ENCODE data around the gene RGS17. TPM values are rescaled to one million over a fixed set of nuclear protein-coding genes. Genes with fewer than 3 reads are reported as not detected.
"Not testable (repeated sequence)": the region's sequence is repeated elsewhere in the genome, so short reads cannot be mapped to it uniquely, and the experiment has no call there.

The RGS17 gene, protein sequence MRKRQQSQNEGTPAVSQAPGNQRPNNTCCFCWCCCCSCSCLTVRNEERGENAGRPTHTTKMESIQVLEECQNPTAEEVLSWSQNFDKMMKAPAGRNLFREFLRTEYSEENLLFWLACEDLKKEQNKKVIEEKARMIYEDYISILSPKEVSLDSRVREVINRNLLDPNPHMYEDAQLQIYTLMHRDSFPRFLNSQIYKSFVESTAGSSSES
- 3.3 TPM for total RNA-seq

DNA sequence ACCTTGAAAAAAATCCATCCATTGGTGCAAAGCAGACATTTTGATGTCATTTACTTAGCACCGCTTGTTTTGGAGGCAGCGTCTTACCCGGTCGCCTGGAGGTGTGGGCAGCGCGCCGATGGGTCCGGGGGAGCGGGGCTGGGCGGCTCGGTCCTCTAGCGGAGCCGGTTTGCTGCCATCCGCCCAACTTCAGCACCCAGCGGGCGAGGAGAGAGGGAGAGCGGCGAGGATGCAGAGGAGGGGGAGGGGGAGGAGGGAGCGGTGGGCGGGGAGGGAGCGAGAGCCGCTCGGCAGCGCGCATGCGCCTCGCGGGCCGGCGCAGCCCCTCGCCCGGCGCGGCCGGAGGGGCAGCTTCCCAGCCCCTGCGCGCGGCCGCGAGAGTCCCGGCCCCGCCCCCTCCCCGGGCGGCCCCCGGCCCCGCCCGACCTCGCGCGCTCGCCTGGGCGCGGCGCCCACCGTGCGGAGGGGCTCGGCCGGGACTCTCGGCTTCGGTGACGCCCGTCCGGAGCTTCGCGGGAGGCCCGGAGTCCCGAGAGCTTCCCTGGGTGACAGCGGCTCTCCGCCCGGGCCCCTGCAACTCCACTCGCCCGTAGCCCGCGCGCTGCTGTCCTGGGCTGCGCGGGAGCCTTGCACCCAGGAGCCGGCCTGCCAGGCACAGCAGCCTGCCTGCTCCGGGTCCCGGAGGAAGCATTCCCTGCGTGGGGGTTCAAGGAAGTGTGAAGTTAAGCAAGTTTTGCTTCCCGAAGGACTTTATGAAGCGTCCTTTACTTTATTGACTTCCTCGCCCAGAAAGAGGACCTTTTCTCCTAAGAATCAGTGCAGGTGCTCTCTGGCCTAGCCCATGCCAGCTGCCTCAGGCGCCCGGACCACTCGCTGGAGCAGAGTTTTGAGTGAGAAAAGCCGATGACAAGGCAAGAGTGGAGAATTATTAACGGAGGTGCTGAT, at the start of gene RGS17:
TSS of gene RGS17 (minus strand) at position 246 of the 945 bp plus-strand sequence. CDS start 87,264 bp downstream, outside the sequence.
- no peak for DNase-seq (ENCODE audit: low spot score)

DNA sequence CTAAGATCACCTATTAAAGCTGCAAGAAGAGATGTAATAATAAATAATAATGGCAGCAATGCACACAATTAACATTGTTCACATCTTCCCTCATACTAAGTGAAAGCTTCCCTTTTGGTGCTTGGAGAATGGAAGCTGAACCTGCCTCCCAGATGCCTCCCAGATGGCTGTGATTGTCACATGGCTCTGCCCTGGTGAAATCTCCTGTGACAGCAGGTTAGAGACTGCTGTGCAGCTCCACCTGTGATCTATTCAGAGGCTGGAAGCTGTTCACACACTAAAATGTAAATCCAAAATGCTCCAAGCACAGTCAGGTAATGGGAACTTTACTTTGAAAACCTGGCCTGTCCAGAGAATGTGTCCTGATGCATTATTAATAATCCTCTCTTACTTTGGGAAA, 41.7 kb upstream of the RGS17 start:
- DNase-seq (ENCODE audit: low spot score) = no peak

DNA sequence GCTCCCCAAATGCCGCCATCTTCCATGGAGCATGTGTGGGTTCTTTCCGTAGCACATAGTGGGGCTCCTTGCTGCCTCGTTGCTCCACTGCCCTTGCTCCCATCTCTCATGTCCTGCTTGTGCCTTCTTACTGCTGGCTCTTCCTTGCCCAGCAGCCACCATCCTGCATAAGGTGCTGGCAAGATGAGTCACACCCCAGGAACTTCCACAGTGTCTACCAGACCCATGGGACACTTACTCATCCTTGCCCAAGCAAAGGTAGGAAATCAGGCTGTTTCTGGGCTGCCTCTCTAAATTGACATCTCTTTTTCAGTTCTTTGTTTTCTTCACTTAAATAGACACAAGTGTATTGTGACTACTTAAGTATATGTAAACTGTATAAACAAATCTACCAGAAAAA, 39.4 kb upstream of the RGS17 start:
- DNase-seq (ENCODE audit: low spot score) = no peak

DNA sequence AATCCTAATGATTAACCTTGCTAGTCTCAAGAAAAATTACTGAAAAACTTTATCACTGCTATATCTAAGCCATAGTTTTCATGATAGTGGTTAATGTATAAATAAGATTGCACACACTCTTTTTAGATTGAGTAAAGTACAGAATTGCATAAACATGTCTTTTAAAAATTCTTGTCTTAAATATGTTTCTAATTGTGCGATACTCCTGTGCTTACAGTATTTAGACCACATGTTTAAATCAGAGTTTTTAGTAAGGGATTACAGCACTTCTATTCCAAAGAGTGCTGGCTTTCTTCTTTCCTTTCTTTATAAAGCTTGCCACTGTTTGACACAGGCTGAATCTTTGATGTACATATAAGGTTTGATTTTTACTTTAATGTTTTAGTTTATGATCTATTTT, 36.8 kb upstream of the RGS17 start:
- no peak for DNase-seq (ENCODE audit: low spot score)

DNA sequence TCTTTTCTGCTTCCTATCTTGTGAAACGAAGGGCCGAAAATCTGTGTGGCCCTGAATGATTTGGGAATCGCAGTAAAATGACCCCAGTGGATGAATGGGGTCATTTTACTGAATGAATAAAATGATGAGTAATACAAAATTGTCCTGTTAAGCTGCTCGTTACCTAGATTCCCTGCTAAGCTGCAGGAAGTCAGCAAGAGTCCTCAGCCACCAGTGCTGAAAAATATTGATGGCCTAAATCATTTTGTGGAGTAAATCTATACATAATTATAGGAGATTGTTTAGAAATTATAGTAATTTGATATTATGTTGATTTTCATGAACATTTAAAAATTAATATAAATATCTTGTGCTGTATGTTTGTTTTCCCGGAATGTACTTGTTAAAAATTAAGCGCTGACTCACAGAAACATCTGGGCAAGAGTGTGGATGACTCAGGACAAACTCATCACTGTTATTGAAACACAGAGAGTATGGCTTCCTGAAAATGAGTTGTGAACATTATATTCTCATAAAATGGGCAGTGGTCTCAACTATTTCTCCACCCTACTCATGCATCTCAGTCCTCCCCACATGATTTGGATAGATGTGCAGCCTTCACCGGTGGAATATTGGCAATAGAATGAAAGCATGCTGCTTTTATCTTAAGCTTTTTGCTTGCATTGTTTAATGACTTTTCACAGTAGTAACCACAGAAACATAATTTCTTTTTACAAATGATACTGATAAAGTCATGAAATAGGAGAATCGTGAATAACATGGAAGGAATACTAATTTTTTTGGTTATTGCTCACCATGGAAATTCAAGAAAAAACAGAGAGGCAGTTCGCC, 36.2 kb upstream of the RGS17 start:
- DNase-seq (ENCODE audit: low spot score) = no peak

DNA sequence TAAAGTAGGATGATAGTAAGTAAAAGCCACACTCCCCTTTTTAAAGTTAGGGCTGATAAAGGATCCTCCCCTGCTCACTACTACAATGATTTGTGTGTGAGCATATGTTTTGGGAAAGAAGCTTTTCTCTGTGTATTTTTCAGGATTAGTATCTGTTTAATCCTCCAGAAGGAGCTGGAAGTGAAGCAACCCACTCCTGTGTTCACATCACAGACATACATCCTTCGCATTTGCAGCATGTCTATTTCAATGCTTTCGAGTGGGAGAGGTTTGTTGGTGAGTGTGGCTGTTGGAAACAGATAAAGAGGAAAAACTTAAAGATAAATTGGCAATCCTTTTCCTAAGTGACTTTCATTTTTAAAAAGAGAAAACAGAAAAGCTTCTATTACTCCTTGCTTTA, 31.6 kb upstream of the RGS17 start:
- DNase-seq (ENCODE audit: low spot score) = no peak

DNA sequence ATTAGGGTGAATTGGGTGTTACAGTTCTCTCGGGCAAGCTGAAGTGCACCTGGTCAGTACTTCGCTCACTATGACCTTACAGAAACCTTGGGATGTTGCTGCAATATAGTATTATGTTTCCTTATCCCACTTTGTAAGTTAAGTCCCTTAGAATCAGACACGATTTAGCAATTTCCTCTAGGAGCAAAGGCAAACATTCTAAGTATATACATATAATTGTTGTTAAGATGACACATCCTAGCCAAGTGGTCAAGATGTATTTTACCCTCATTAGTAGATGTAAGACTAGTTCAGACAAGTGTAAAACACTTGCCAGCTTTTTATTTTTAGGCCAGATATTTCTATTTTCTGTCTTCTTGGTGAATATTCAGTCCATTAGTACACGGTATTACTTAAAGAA, 31.1 kb upstream of the RGS17 start:
- no peak for DNase-seq (ENCODE audit: low spot score)

DNA sequence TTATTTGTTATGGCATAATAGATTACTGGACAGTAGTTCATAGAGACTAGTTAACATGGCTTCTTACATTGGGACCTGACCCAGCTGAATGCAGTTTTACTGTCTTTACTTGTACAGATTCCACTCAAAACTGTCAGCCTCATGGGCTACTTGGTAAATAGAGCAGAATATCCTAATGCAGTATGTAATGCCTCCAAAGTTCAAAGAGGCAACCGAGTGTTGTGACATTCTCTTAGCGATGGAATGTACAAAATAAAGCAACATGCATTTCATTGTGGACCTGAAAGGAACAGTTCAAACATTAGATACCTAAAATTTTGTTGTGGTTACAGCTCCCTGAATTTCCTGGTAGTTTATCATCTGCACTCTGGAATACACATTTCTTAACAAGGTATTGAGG, 29.1 kb upstream of the RGS17 start:
- no peak for DNase-seq (ENCODE audit: low spot score)

DNA sequence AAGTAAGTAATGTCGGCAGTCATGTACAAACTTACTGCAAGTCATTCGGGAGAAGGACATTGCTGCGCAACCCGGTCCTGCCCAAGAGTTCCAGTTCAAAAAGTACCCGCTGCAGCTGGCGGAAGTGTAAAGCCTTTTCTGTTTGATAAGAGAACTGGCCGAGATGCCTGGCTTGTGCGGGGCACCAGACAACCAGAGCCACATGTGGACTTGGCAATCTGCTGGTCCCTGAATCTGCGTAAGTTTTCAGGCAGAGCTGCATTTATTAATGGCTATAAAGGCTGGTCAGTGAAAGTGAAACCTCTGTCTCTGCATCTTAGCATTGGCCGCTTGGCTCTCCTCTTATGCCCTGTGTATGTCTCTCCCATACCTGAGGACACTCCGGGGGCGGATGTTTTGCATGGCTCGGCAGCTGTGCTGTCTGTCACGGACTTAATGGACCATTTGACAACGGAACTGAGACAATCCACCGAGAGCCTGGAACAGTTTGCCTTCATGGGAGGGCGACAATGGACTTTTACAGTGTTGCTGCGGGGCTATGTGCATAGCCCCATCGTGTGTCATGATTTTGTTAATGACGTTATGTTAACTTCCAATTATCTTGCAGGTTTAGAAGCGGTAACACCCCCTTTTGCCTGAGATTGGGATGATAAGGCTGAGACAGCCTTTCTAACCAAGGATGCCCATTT, 19.8 kb upstream of the RGS17 start:
- DNase-seq (ENCODE audit: low spot score) = no peak

DNA sequence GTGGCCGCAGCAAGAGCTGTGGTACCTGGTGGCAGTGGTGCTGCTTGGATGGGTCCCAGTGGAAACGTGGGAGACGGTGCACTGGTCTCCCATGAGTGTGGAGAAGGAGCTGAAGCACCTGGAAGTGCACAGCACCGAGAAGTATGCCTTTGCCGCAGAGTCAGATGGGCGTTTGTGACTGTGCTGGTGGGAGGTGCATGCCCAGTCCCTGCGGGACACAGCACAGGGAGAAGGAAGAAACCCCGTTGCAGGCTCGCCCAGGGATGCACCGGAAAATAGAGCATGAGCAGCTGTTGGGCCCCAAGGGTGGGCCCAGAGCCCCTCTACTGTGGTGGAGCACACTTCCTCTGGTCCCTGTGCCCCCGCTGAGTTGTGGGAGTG, 19.3 kb upstream of the RGS17 start:
- DNase-seq (ENCODE audit: low spot score) = no peak

DNA sequence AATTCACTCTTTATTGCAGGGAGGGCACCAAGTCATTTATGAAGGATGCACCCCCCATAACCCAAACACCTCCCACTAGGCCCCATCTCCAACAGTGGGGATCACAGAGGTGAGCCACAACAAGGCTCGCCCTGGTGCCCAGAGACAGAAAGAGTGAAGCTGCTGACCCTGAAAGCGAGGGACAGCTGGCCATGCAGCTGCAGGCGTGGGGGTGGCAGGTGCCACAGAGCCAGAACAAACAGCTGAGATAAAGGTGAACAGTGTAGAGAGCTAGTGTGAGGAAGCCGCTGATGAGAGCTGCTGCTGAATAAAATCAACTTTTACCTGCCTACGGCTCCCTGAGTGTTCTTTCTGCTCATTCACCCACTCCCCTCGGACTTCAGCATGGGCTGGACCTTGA, 18.8 kb upstream of the RGS17 start:
- DNase-seq (ENCODE audit: low spot score) = no peak

DNA sequence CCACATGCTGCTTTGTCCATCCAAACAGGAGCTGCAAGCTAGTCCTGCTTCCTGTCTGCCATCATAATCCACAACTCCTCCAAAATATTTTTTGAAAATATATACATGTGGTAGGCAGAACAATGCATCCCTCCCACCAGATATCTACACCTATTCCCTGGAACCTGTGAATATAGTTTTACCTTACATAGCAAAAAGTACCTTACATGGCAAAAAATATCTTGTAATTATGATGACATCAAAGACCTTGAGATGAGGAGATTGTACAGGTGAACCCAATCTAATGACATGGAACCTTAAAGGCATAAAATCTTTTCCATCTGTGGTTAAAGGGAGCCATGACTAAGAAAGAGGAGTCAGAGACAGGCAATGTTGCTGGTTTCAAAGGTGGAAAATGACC, 15.3 kb upstream of the RGS17 start:
- no peak for DNase-seq (ENCODE audit: low spot score)

DNA sequence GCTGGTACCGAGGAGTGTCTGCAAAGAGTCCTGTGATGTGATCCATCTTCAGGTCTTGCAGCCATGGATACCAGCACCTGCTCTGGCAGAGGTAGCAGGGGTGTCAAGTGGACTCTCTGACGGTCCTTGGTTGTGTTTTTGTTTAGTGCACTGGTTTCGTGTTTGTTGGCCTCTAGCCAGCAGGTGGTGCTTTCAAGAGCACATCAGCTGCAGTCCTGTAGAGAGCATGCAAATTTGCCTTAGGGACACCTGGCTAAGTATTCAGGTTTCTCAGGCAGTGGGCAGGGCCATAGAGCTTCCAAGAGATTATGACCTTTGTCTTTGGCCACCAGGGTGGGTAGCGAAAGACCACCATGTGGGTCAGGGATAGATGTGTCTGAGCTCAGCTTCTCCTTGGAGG, 14.5 kb upstream of the RGS17 start:
- no peak for DNase-seq (ENCODE audit: low spot score)

DNA sequence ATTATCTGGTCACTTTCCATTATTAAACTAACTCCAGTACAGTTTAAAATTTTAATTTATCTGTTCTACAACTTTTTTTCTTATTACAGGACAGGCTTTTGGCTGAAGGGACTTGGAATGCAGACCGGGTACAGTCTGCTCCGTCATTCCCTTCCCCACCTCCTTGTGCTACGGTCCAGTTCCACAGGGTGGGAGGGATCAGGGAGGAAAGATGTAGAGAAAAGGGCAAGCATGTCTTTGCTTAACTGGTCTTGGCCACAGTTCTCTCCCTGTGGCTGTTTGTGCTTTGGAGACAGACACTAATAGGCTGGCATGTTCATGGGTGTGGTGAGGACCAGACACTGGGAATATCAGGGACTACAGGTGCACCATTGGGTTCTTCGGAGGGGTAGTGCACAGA, 12.1 kb upstream of the RGS17 start:
- DNase-seq (ENCODE audit: low spot score) = no peak

DNA sequence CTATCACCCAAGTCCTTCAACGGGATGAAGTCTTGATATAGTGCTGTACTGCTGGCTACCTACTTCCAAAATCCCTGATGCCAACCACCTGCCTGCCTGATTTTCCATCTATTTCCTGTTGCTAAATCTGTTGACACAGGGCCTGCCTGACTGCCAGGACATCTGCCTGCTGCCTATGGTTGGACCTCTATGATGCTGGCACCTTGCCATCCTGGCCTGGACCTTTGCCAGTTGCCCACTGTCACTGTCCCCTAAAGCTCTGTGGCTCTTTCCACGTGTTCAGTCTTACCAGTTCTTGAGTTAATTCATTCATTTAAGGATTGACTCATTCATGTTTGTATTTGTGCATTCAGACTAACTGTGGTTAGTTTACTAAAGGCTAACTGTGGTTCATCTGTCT, 9.2 kb upstream of the RGS17 start:
- no peak for DNase-seq (ENCODE audit: low spot score)

DNA sequence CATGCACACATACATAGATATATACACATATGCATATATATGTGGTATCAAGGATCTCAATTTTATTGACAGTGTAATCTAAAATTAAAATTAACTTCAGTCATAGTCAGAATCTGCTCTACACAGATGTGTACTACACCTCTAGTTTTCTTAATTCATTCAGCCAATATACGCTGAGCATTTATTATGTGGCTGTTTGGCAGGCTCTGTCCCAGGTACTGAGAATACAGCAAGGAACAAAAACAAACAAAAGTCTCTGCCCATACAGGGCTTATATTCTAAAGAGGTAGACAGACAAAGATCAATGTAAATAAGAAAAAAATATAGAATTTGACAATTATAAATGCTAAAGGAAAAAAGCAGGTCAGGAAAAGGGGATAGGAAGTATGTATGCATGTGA, 7.8 kb upstream of the RGS17 start:
- DNase-seq (ENCODE audit: low spot score) = no peak

DNA sequence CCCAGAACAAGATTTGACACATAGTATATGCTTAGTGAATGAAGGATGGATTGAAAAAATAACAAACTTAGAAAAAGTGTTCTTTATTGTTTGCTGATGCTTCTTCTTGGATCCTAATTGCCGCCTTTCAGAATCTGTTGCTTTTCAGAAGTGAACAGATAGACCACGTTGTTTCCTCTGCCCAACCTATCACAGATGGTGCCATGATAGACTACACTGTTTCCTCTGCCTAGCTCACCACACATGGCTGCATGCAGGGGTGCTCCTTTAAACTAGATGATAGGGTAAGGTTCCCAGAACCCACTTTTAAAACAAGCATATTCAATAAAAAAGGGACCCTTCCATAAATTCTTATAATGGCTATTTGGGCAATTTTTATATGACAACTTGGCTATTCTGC, 4.6 kb upstream of the RGS17 start:
- no peak for DNase-seq (ENCODE audit: low spot score)

DNA sequence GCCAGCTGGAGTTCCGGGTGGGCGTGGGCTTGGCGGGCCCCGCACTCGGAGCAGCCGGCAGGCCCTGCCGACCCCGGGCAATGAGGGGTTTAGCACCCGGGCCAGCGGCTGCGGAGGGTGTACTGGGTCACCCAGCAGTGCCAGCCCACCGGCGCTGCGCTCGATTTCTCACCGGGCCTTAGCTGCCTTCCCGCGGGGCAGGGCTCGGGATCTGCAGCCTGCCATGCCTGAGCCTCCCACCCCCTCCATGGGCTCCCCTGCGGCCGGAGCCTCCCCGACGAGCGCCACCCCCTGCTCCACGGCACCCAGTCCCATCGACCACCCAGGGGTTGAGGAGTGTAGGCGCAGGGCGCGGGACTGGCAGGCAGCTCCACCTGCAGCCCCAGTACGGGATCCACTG, 2.6 kb upstream of the RGS17 start:
- not testable (repeated sequence) for DNase-seq (ENCODE audit: low spot score)

DNA sequence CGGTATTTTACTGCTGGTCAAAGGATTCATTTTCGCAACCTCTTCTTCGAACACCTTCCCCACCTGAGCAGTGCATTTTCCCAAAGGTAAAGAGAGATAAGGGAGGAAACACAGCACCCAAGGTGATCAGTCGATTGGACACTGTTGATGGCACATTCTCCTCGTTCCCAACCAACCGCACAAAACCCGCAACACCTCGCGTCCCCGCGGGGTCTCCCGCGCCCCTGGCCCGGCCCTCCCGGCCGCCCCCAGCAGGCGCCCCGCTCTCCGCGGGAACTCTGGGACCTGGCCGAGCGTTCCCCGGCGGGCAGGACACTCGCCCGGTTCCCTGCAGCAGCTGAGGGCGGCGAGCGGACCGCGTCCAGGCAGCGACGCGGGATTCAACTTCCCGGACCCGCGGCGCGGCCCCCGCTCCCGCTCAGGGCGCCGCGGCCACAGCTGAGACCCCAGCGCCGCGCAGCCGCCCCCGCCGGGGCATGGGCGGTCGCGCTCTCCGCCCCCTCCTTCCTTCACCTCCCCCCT, 506 bp downstream of the RGS17 start:
- no peak for DNase-seq (ENCODE audit: low spot score)

DNA sequence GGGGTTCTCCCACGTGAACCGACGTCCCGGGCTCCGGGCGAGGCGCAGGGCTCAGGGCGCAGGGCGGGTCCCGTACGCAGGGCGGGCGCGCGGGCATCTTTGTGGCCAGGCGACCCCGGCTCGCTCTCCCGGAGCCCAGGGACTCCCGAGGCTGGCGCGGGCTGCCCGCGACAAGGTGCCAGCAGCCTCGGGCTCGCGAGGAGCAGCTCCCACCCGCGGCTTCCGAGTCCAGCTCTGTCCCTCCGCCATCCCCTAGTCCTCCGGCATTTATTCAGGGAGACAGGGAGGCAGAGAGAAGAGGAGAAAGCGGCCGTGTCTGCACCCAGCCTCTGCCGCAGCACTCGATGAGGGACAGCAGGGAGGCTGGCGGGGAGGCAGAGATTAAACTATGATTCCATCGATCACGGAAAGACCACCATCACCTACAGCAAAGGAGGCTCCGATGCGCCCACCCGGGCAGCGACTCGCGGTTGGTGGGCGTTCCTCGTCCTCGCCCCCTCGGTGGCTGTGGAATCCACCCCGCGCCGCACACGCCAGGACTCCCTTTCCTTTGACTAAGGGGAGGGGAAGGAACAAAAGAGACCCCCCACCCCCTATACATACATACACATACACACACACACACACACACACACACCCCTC, 1.1 kb downstream of the RGS17 start:
- no peak for DNase-seq (ENCODE audit: low spot score)

DNA sequence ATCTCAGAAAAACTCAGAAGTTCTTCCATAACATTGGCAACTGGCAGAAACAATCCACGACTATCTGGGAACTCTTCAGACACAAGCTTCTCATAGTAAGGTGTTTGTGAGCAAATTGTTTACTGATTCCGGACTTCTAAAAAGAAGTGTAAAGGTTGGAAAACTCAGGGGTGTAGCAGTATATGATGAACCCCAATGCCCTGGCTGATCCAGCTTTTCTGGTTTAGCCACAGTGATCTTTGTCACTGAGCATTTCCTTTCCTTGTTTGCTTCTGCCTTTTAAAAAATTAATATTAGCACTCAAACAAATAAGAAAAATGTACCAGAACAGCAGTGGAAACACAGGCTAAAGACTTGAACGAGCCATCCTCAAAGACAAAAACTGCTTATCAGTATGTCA, 4.9 kb downstream of the RGS17 start:
- no peak for DNase-seq (ENCODE audit: low spot score)
